Activated CD4-positive, alpha-beta T cell treated with anti-CD3 and anti-CD28 coated beads, Interleukin-10, Interleukin-2, amounts not matched to agents 100 ng/mL and 50 ng/mL, durations not matched to agents 16 hours and 8 hours (primary cell): ENCODE data around the gene ACOT6.
"Not testable (repeated sequence)": the region's sequence is repeated elsewhere in the genome, so short reads cannot be mapped to it uniquely, and the experiment has no call there.

Source experiments
- DNase-seq: peaks from one replicate; pipeline ENCODE4 v3.0.0-alpha.2; 2020

ACOT6 gene

GRCh38 chr14:73612339-73613045 is at the start of gene ACOT6:
Gene ACOT6 (plus strand): TSS chr14:73612517. CDS start chr14:73612572, 55 bp downstream.
- DNase-seq: peak; percentile 71

GRCh38 chr14:73562696-73563095 is 49.6 kb upstream of the ACOT6 start:
- not testable (repeated sequence) for DNase-seq

GRCh38 chr14:73566431-73566830 is 45.9 kb upstream of the ACOT6 start:
- DNase-seq: not testable (repeated sequence)

- not testable (repeated sequence) for DNase-seq
Observed at GRCh38 chr14:73566935-73567334, 45.4 kb upstream of the ACOT6 start.

- no peak for DNase-seq
Observed at GRCh38 chr14:73567358-73567757, 45.0 kb upstream of the ACOT6 start.

GRCh38 chr14:73567951-73568885 is 44.1 kb upstream of the ACOT6 start:
- peak; percentile 49 for DNase-seq

GRCh38 chr14:73568886-73569184 is 43.5 kb upstream of the ACOT6 start:
- DNase-seq: not testable (repeated sequence)

GRCh38 chr14:73569185-73569958 is 42.9 kb upstream of the ACOT6 start, which contains the start of gene ACOT2:
Gene ACOT2 (plus strand): TSS chr14:73569213. CDS start chr14:73569241, 28 bp downstream.
- peak; percentile 83 for DNase-seq

GRCh38 chr14:73570913-73571312 is 41.4 kb upstream of the ACOT6 start:
- peak; percentile 68 for DNase-seq

GRCh38 chr14:73573034-73573433 is 39.3 kb upstream of the ACOT6 start:
- not testable (repeated sequence) for DNase-seq

- not testable (repeated sequence) for DNase-seq
Observed at GRCh38 chr14:73573740-73574139, 38.6 kb upstream of the ACOT6 start.

GRCh38 chr14:73574251-73574650 is 38.1 kb upstream of the ACOT6 start:
- not testable (repeated sequence) for DNase-seq

- no peak for DNase-seq
Observed at GRCh38 chr14:73576391-73576790, 35.9 kb upstream of the ACOT6 start.

- DNase-seq: not testable (repeated sequence)
Observed at GRCh38 chr14:73577214-73577613, 35.1 kb upstream of the ACOT6 start.

GRCh38 chr14:73582102-73582979 is 30.0 kb upstream of the ACOT6 start:
- DNase-seq: not testable (repeated sequence)

- no peak for DNase-seq
Observed at GRCh38 chr14:73588695-73589094, 23.6 kb upstream of the ACOT6 start.

- DNase-seq: no peak
Observed at GRCh38 chr14:73589116-73589515, 23.2 kb upstream of the ACOT6 start.

GRCh38 chr14:73590673-73591004 is 21.7 kb upstream of the ACOT6 start:
- not testable (repeated sequence) for DNase-seq

GRCh38 chr14:73591690-73592449 is 20.4 kb upstream of the ACOT6 start, which contains the start of gene ACOT4:
Gene ACOT4 (plus strand): TSS chr14:73591873. CDS start chr14:73591960, 87 bp downstream.
- peak; percentile 47 for DNase-seq

GRCh38 chr14:73594491-73594890 is 17.8 kb upstream of the ACOT6 start:
- no peak for DNase-seq

GRCh38 chr14:73599499-73599898 is 12.8 kb upstream of the ACOT6 start:
- DNase-seq: no peak
